Left ventricle myocardium inferior (tissue), 1 donor: Measurements from ENCODE around the gene HNRNPAB. TPM values are rescaled to one million over a fixed set of nuclear protein-coding genes. Genes with fewer than 3 reads are reported as not detected.

ENCODE experiments used
- DNase-seq: peaks from one replicate; pipeline ENCODE4 v3.0.0-alpha.2; 2020
- H3K27ac ChIP-seq: fragments of 200-600 bp; replicated peaks from 2 replicates; pipeline ENCODE4 v1.8.0; 2021
- H3K27me3 ChIP-seq: fragments of 200-600 bp; 2 replicates; pipeline ENCODE4 v1.8.0; 2021; ENCODE audit warnings: low read depth
- H3K36me3 ChIP-seq: fragments of 200-600 bp; 2 replicates; pipeline ENCODE4 v1.8.0; 2021
- H3K4me1 ChIP-seq: fragments of 200-600 bp; 2 replicates; pipeline ENCODE4 v1.8.0; 2021
- H3K4me3 ChIP-seq: fragments of 200-600 bp; 2 replicates; pipeline ENCODE4 v1.8.0; 2021; ENCODE audit warnings: mild to moderate bottlenecking, moderate library complexity
- H3K9me3 ChIP-seq: fragments of 200-600 bp; replicated peaks from 2 replicates; pipeline ENCODE4 v1.8.0; 2021
- CTCF ChIP-seq: fragments of 200-600 bp; IDR thresholded peaks from 2 replicates; pipeline ENCODE4 v1.8.0; 2021; ENCODE audit warnings: antibody characterized with exemption, mild to moderate bottlenecking, borderline replicate concordance
- intact Hi-C: fragments of 100-400 bp; cut with micrococcal nuclease; formaldehyde crosslinking; loops from one replicate; pipeline ENCODE4 v1.11.0; 2022
- total RNA-seq: library from RNA; stranded (reverse); fragmentation: NEBNext Ultra II Directional; extraction: Animal tissue kit (Norgen Biotek cat#: 25700); gene quantifications from one replicate; pipeline ENCODE4 v1.2.1, GENCODE V29; 2021
- donor health status: DM: no; HTN: yes; CAD: no; lungs with severe emphysema.

Gene HNRNPAB
- total RNA-seq, 1 donor from 2014 or later, result 85.2 TPM

- no peak overlapping the region for H3K27ac ChIP-seq
- intact Hi-C loops, result no loop called here
- H3K4me3 ChIP-seq, result no peak overlapping the region
- no peaks in the 10 kb centered on the region for H3K27me3 ChIP-seq
- H3K36me3 ChIP-seq, result peaks cover 2% of the 10 kb centered on the region
- TF ChIP-seq CTCF, result no peak
- DNase-seq, result no peak
- peaks cover 23% of the 10 kb centered on the region for H3K4me1 ChIP-seq
- no peaks in the 10 kb centered on the region for H3K9me3 ChIP-seq
Observed at GRCh38 chr5:178201221-178201926, 3.0 kb upstream of the HNRNPAB start.

- DNase-seq, result no peak
Observed at GRCh38 chr5:178201927-178202235, 2.5 kb upstream of the HNRNPAB start.

GRCh38 chr5:178202541-178202940, 1.8 kb upstream of the HNRNPAB start:
- Histone ChIP-seq H3K27me3 (no peaks in the 10 kb centered on the region), H3K4me3 (no peak overlapping the region), H3K27ac (no peak overlapping the region), H3K4me1 (peaks cover 35% of the 10 kb centered on the region), H3K9me3 (no peaks in the 10 kb centered on the region), H3K36me3 (peaks cover 14% of the 10 kb centered on the region)
- DNase-seq, result no peak
- no peak for TF ChIP-seq CTCF
- intact Hi-C loops, result no loop called here

More at GRCh38 chr5:178201927-178202235, 2.5 kb upstream of the HNRNPAB start:
- TF ChIP-seq CTCF, result no peak
- Histone ChIP-seq H3K27ac (no peak overlapping the region), H3K9me3 (no peaks in the 10 kb centered on the region), H3K27me3 (no peaks in the 10 kb centered on the region), H3K4me1 (peaks cover 29% of the 10 kb centered on the region), H3K36me3 (peaks cover 7% of the 10 kb centered on the region), H3K4me3 (no peak overlapping the region)
- intact Hi-C loops, result no loop called here

- Histone ChIP-seq H3K9me3 (no peaks in the 10 kb centered on the region), H3K27ac (peak overlapping the region; percentile 96), H3K36me3 (peaks cover 26% of the 10 kb centered on the region), H3K4me1 (peaks cover 43% of the 10 kb centered on the region), H3K27me3 (no peaks in the 10 kb centered on the region), H3K4me3 (peak overlapping the region; percentile 94)
- no peak for TF ChIP-seq CTCF
- no peak for DNase-seq
- intact Hi-C loops, result no loop called here
Observed at GRCh38 chr5:178203670-178204181, 607 bp upstream of the HNRNPAB start.

GRCh38 chr5:178204935-178205748, 809 bp downstream of the HNRNPAB start:
- intact Hi-C loops, result no loop called here

More at GRCh38 chr5:178204935-178205748, 809 bp downstream of the HNRNPAB start:
- Histone ChIP-seq H3K36me3 (peaks cover 40% of the 10 kb centered on the region), H3K9me3 (no peaks in the 10 kb centered on the region), H3K27ac (peak overlapping the region; percentile 96), H3K27me3 (no peaks in the 10 kb centered on the region), H3K4me3 (peak overlapping the region; percentile 94), H3K4me1 (peaks cover 43% of the 10 kb centered on the region)
- peak; percentile 80 for DNase-seq
- no peak for TF ChIP-seq CTCF
